Mammary epithelial cell (primary cell): Measurements from ENCODE around the gene NTM.

Experiments
- EZH2 ChIP-seq: IDR thresholded peaks from 2 replicates; pipeline ENCODE4 v1.6.1; 2012; ENCODE audit warnings: low read length, inconsistent platforms, borderline replicate concordance
- TF ChIP-seq, protein P1 (sequence below), 2 donors: IDR thresholded peaks in 1 of 2; conservative IDR thresholded peaks in 1 of 2; 2 replicates each; pipeline ENCODE4 v1.5.1; 2011 to 2012; ENCODE audit warnings: inconsistent platforms in 2 of 2, low read length in 2 of 2, mild to moderate bottlenecking in 2 of 2, control low read depth in 1 of 2, low read depth in 1 of 2; ENCODE audit not compliant: insufficient read depth in 1 of 2; ENCODE audit errors: extremely low read depth in 1 of 2

- TF ChIP-seq, protein P1, sequence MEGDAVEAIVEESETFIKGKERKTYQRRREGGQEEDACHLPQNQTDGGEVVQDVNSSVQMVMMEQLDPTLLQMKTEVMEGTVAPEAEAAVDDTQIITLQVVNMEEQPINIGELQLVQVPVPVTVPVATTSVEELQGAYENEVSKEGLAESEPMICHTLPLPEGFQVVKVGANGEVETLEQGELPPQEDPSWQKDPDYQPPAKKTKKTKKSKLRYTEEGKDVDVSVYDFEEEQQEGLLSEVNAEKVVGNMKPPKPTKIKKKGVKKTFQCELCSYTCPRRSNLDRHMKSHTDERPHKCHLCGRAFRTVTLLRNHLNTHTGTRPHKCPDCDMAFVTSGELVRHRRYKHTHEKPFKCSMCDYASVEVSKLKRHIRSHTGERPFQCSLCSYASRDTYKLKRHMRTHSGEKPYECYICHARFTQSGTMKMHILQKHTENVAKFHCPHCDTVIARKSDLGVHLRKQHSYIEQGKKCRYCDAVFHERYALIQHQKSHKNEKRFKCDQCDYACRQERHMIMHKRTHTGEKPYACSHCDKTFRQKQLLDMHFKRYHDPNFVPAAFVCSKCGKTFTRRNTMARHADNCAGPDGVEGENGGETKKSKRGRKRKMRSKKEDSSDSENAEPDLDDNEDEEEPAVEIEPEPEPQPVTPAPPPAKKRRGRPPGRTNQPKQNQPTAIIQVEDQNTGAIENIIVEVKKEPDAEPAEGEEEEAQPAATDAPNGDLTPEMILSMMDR (conservative IDR thresholded peaks at IDR 0.05 in 1 of 2, IDR thresholded peaks at IDR 0.05 in 1 of 2; ENCODE audit: extremely low read depth in 1 of 2, insufficient read depth in 1 of 2, low read depth in 1 of 2, low read length in 2 of 2), result no peak
- no peak for TF ChIP-seq EZH2
Observed at GRCh38 chr11:132187386-132187785, 817.0 kb downstream of the NTM start.
